HepG2 (cell line): ENCODE data around the gene FNDC3B. TPM values are rescaled to one million over a fixed set of nuclear protein-coding genes. Genes with fewer than 3 reads are reported as not detected.

Experiments used
- AHDC1 ChIP-seq: sonication (generic); formaldehyde crosslinking; IDR thresholded peaks from 2 replicates; pipeline ENCODE4 v1.5.1; 2020; ENCODE audit warnings: mild to moderate bottlenecking, missing genetic modification reagents, borderline replicate concordance
- ARID5B ChIP-seq: IDR thresholded peaks from 2 replicates; pipeline ENCODE4 v1.4.0; 2020; ENCODE audit warnings: mild to moderate bottlenecking, missing genetic modification reagents
- CAMTA2 ChIP-seq: sonication (generic); formaldehyde crosslinking; IDR thresholded peaks from 2 replicates; pipeline ENCODE4 v1.4.0; 2020; ENCODE audit warnings: mild to moderate bottlenecking, missing genetic modification reagents, borderline replicate concordance
- REST ChIP-seq, 2 experiments: IDR thresholded peaks; 2 replicates each; pipeline ENCODE4 v1.6.1; 2011 to 2012; ENCODE audit warnings: low read length in 2 of 2, borderline replicate concordance in 1 of 2, low read depth in 1 of 2, mild to moderate bottlenecking in 1 of 2, moderate library complexity in 1 of 2
- TFDP1 ChIP-seq: IDR thresholded peaks from 2 replicates; pipeline ENCODE4 v1.6.1; 2016; ENCODE audit warnings: missing compliant biosample characterization, missing genetic modification reagents, borderline replicate concordance
- ZNF253 ChIP-seq: sonication (generic); formaldehyde crosslinking; IDR thresholded peaks from 2 replicates; pipeline ENCODE4 v1.8.0; 2022; ENCODE audit warnings: mild to moderate bottlenecking, missing genetic modification reagents, borderline replicate concordance
- ZNF362 ChIP-seq: sonication (generic); formaldehyde crosslinking; IDR thresholded peaks from 2 replicates; pipeline ENCODE4 v1.4.0; 2020; ENCODE audit warnings: missing genetic modification reagents, mild to moderate bottlenecking, borderline replicate concordance
- polyA plus RNA-seq, 8 experiments: library from polyadenylated mRNA; depleted of rRNA in 3 of 8; stranded (reverse) in 7 of 8; unstranded in 1 of 8; fragments of >200 nt; fragmentation: Illumina TruSeq in 4 of 8; extraction: Trizol in 4 of 8; gene quantifications; 2 replicates each; pipeline versions ENCODE4 v1.2.1 to v1.2.3, GENCODE V29; 2011 to 2016; ENCODE audit warnings: low read depth in 4 of 8, missing spikeins in 1 of 8, mixed read lengths in 1 of 8; ENCODE audit not compliant: insufficient read depth in 1 of 8
- total RNA-seq, 5 experiments: library from RNA; depleted of rRNA; stranded (reverse); fragments of >200 nt; fragmentation: Illumina TruSeq; extraction: Trizol; gene quantifications; 2 replicates each; pipeline ENCODE4 v1.2.3, GENCODE V29; 2016; ENCODE audit warnings: low read depth in 1 of 5

The FNDC3B gene
- total and polyA plus RNA-seq, 2 of the 13 experiments (the other 11 are each of a cell fraction or from before 2014, with no cell fraction given) = 74.8 to 103 TPM

GRCh38 chr3:172065967-172066762 lies 26.8 kb downstream of the FNDC3B start (continued):
- TF ChIP-seq AHDC1 (CRISPR knock-in tag) (peak; percentile 68; the same call in 1 of the 2 replicates), CAMTA2 (CRISPR knock-in tag) (no peak), ARID5B (CRISPR knock-in tag) (peak; percentile 62), REST (IDR thresholded peaks at IDR 0.05; ENCODE audit: borderline replicate concordance in 1 of 2, low read depth in 1 of 2, low read length in 2 of 2) (peak in 1 of 2 experiments; percentile 39; a peak in 1 of 4 replicates), TFDP1 (CRISPR knock-in tag) (no peak), ZNF362 (no peak), ZNF253 (no peak)
